ENCODE data around the gene WNT16.
A peak's percentile ranks its signal among the peaks of the same experiment; 100 is the strongest.
"Not testable (repeated sequence)": the region's sequence is repeated elsewhere in the genome, so short reads cannot be mapped to it uniquely, and the experiment has no call there.

Gene WNT16, protein sequence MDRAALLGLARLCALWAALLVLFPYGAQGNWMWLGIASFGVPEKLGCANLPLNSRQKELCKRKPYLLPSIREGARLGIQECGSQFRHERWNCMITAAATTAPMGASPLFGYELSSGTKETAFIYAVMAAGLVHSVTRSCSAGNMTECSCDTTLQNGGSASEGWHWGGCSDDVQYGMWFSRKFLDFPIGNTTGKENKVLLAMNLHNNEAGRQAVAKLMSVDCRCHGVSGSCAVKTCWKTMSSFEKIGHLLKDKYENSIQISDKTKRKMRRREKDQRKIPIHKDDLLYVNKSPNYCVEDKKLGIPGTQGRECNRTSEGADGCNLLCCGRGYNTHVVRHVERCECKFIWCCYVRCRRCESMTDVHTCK
- 0 to 0.07 reads per million in 2 donors for total RNA-seq

GRCh38 chr7:121328508-121329190 is at the start of gene WNT16:
Gene WNT16 (plus strand): TSS chr7:121329000. CDS start chr7:121329293, 293 bp downstream.
- DNase-seq, result no peak

DNA sequence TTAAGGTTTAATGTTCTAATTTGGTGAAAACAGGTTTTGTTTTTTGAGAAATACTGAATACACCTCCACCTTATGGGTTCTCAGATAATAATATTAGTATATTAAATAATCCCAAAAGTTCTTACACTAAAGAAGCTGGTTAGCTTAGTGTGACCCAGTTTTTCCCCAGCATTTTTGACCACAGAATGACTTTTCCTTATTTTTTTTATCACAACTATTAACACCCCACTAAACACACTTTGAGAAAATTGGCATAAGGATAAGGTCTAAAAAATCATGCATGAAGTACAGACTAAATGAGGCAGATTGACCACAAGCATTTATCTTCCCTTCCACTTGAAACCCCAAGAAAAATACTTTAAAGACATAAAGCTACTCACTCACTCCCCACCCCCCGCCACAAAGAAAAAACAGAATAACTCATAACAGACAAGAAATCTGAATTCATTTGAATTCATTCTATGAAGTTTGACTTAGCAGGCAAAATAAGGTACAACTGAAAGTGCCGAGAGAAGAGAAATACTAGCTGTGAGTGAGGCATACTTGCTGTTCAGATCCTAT is 49.7 kb upstream of the WNT16 start:
- DNase-seq, result peak in 1 of 5 experiments; percentile 54

GRCh38 chr7:121279822-121280221 is 49.0 kb upstream of the WNT16 start:
- no peak for DNase-seq

DNA sequence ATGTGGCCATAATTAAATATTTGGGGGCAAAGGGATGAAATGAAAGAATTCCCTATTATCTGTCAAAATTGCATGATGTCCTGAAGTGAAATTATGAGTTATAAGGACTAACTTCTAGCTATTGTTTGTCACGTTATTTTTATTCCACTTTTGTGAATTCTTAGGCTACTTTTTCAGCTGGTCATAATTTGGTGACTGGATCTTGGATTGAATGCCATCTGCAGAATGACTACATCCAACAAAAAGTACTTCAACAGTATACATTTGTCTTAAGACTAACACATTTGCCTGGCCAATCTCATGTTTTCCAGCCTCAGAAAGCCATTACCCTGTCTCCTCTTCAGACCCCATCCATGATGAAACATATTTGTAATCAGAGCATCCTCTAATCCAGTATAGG is 48.1 kb upstream of the WNT16 start:
- DNase-seq, result no peak

- no peak for DNase-seq
These were observed 46.7 kb upstream of the WNT16 start for GRCh38 chr7:121282129-121282528.

- no peak for DNase-seq
These were observed 43.6 kb upstream of the WNT16 start for GRCh38 chr7:121285066-121285667.

DNA sequence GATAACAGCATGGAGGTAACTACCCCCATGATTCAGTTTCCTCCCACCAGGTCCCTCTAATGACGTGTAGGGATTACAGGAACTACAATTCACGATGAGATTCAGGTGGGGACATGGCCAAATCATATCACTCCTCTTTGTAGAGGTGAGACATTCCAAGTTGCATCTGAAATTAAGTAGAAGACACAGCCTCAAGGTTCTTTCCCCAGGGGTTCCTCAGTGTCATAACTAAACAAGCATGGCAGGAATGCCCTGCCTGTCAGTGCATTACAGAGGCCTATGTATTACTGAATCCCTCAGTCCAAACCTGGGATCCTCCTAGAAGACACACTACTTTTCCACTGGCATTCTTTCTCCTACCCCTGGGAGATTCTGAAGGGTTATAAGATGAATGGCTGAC is 42.6 kb upstream of the WNT16 start:
- no peak for DNase-seq

DNA sequence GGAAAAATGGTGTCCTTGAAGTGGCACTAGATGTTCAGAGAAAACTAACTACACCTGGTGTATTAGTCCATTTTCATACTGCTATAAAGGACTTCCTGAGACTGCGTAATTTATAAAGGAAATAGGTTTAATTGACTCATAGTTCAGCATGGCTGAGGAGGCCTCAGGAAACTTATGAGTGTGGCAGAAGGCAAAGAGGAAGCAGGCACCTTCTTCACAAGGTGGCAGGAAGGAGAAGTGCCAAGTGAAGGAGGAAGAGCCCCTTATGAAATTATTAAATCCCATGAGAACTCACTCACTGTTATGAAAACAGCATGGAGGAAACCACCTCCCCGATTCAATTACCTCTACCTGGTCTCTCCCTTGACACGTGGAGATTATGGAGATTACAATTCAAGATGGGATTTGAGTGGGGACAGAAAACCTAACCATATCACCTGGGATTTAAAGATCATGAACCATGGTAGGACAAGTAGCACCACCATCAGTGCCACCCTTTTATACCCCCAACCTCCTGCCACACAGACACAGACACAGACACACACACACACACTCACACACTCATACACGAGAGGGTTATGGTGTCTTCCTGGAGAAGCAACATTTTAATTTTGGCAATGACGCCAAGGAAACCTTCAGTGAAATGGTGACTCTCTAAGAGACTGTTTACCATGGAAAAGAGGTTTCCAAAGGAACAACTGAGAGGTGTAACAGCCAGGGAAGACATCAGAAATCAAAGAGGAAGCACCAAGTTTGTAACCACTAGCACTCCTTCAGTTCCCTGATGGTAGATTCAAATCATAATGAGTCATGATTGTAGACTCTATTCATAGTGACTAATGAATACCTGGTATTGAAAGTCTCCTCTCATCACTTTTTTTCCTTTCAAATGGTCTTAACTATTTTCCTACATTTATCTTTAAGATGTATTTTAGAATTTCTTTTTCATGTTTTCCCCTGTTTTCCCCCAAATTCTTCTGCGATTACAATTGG is 41.8 kb upstream of the WNT16 start:
- no peak for DNase-seq

DNA sequence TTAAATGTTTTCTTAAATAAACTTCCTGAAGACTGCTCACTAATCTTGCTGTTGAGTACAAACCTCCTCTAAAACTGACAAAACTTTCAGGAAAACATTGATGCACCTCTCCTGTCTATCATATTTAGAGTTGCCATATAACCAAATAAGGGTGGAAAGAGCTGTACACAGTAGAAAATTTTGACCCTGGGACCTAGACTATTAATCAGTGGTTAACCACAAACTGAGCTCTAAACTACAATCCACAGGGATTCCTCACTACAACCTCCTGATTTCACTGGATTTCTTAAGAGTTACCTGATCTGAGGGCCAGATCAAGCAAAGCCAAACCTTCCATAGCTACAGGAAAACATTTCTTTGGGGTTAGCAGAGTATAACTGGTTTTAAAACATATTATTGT is 39.9 kb upstream of the WNT16 start:
- DNase-seq, result no peak

GRCh38 chr7:121289930-121290329 is 38.9 kb upstream of the WNT16 start:
- DNase-seq, result not testable (repeated sequence)

DNA sequence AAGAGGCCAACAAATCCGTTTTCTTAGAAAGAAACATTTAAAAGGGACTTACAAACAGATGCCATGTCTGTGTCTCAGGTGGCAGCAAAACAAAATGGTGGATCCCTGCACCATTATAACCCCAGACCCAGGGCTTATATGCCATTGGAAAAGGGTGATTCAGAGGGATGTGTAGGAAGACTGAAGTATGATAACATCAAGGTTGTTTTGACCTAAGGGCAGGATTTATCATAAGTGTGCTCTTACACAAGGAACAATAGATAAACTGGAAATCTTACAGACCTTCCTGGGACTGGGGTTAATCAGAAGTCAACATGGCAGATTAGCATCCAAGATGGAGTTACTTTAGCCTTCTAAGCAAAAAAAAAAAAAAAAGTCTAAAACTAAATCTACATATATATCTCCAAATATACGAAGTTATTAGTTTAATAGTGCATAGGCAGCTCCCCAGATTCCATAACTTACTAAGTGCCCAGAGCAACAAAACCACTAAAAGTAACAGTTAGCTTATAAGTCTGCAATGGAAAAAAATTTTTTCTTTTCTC is 34.3 kb upstream of the WNT16 start:
- DNase-seq, result no peak

DNA sequence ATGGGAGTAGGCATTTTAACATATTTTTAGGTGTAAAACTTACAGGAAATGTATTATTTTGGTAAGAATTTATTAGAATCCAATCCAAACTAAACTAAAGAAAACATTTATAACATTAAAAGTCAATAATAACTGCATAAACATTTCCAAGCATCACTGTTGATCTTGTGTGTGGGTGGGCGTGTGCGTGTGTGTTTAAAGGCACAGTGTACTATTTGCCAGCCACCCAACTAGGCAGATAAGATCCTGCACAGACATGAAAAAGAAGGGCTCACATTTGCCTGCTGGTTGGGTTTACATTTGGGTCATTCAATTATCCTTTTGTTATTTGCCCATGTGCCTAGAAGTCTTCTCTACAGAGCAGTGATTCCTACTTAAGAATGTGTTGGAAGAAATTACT is 31.0 kb upstream of the WNT16 start:
- DNase-seq, result no peak

DNA sequence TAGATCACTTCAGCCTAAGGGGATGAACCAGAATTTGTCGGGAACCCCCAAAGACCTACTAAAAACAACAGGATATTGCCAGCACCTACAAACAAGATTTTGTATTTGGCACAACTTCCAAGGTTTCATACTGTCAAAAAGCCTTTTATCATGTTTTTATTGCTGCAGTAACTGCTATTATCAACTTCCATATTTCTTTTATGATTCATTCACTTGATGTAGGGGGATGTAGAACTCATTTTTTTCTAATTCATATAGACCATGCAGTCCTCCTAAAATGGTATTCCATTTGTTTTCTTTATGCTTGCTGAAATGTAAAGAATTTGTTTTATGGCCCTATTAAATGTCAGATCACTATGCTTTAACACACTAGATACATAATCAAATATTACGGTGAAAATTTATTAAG is 30.0 kb upstream of the WNT16 start:
- no peak for DNase-seq

- DNase-seq, result no peak
These were observed 27.9 kb upstream of the WNT16 start for GRCh38 chr7:121300685-121301420.

DNA sequence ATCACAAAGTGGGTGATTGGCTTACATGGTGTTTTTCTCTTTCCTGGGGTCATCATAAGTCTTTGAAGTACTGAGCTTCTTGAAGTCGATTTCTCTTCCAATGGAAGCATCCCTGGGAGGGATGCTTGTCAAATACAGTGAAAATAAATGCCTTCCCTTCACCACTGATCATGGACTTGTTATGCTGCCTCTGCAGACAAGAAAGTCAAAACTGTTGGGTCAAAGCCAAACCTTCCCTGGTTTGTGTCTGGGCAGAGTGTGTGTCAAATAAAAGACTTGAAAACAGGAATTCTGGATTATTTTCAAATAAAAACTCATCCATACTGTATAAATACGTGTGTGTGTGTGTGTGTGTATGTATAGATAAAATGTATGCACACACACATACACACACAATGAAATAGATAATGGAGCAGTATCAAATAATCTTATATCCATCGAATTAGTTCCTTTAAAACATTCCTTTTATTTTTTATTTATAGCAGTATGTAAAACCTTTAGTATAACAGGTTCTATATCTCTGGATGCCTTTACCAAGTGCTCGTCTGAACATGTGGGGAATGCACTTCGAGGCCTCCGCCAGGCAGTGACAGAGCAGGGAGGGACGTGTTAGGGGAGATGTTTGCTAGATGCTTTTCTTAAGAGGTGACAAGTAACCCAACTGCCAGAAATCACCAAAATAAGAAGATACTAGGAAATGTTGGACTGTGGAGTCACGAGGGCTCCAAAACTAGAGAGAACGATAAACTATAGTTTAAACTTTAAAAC is 27.2 kb upstream of the WNT16 start:
- no peak for DNase-seq

DNA sequence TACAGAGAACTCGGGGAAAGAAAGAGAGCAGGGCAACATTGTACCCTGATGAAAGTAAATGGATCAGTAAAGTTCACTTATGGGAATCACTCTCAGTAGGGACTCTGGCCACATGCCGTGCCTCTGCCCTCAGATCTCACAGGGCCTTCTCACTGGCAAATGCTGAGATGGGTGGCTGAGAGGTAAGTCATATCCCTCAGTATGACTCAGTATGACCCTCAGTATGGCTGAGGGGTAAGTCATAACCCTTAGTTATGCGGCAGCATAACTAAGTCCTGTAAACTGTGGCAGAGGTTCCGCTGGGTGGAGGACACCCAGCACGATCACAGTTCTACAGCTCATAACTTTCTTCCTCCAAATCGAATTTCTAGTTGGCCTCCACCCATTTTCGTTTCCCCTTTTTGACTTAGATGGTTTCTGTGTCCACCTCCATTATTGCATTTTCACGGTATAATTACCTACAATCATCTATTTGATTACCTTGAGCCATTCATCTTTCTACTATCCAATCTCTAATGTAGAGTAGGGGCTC is 26.5 kb upstream of the WNT16 start:
- no peak for DNase-seq

GRCh38 chr7:121303422-121304101 is 25.2 kb upstream of the WNT16 start:
- no peak for DNase-seq

DNA sequence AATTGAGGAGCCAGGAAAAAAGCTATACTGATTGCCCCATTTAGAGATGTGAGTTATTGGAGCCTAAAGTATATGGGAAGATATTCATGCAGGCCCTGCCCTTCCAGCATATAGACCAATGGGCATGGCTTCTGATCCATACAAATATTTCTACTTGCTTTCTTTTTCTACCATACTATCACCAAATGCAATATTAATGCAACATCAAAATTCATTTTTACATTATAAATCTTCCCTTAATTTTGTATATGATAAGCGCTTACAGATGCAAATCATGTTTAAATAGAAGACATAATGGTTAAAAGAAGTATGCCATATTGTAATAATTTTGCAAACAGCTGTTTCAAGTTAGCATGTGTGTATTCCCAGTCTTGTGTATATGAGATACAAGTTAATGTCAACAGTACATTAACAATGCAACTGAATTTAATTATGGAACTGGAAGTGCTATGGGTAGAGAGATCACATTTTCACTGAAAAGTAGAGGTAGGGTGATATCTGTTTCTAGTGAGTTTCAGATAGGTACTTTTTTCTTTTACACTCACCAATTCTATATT is 24.6 kb upstream of the WNT16 start:
- DNase-seq, result no peak

DNA sequence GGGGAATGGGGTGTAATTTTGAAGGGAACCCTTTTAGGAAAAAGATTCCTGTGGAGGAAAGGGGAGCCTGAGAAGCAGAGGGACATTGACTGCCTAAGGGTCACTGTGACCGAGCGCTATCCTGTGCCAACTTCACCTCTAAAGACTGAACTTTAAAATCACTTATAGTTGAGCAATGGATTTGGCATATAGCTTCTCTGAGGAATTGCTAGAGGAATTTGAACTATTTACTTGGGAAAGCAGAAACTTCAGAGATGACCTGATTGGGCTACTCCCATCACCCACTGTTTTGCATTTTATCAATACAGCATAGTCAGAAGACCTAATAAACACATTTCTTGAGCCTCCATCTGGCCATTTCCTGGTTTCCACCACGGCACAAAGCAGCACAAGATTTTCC is 23.7 kb upstream of the WNT16 start:
- no peak for DNase-seq
